ENCODE data around the gene CD81.

DNA sequence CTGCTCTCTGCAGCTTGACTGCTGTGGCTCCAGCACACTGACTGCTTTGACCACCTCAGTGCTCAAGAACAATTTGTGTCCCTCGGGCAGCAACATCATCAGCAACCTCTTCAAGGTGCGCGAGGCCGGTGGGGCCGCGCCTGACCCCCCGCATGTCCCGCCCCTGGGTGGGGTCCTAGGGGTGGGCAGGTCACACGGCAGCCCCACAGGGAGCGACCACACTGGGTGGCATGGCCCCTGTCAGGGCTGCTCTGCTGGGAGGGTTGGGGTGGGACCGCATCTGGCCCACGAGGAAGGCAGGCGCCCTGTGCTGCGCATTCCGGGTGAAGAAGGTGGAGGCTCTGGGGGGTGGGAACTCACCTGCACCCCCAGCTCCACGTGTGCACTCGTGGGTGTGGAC, 18.7 kb downstream of the CD81 start:
- TF ChIP-seq CTCF (IDR thresholded peaks at IDR 0.05; ENCODE audit: low read depth, low read length) (no peak), EZH2phosphoT487 (IDR thresholded peaks at IDR 0.05; ENCODE audit: low read depth) (no peak)
